Ishikawa (cell line): ENCODE measurements around the gene GPANK1.

ENCODE experiments used
- CEBPB ChIP-seq: IDR thresholded peaks from 2 replicates; pipeline ENCODE4 v1.6.1; 2012
- CREB1 ChIP-seq: IDR thresholded peaks from 2 replicates; pipeline ENCODE4 v1.6.1; 2012; ENCODE audit warnings: low read depth
- EGR1 ChIP-seq: IDR thresholded peaks from 2 replicates; pipeline ENCODE4 v1.6.1; 2012
- EP300 ChIP-seq: IDR thresholded peaks from 2 replicates; pipeline ENCODE4 v1.6.1; 2012; ENCODE audit warnings: borderline replicate concordance
- FOXM1 ChIP-seq: IDR thresholded peaks from 2 replicates; pipeline ENCODE4 v1.6.1; 2012; ENCODE audit warnings: low read depth, borderline replicate concordance
- NFIC ChIP-seq: IDR thresholded peaks from 2 replicates; pipeline ENCODE4 v1.6.1; 2012
- RAD21 ChIP-seq: IDR thresholded peaks from 2 replicates; pipeline ENCODE4 v1.6.1; 2012; ENCODE audit warnings: low read depth
- TAF1 ChIP-seq: IDR thresholded peaks from 2 replicates; pipeline ENCODE4 v1.6.1; 2012; ENCODE audit warnings: low read depth, mild to moderate bottlenecking
- TCF12 ChIP-seq: IDR thresholded peaks from 2 replicates; pipeline ENCODE4 v1.6.1; 2012; ENCODE audit warnings: low read depth
- TEAD4 ChIP-seq: IDR thresholded peaks from 2 replicates; pipeline ENCODE4 v1.6.1; 2012
- YY1 ChIP-seq: IDR thresholded peaks from 2 replicates; pipeline ENCODE4 v1.6.1; 2012; ENCODE audit warnings: low read depth

- TF ChIP-seq EP300 = no peak
- TF ChIP-seq NFIC = no peak
- no peak for TF ChIP-seq YY1
- no peak for TF ChIP-seq CEBPB
- no peak for TF ChIP-seq FOXM1
- TF ChIP-seq TEAD4 = no peak
- no peak for TF ChIP-seq RAD21
- TF ChIP-seq TCF12 = no peak
- no peak for TF ChIP-seq TAF1
- TF ChIP-seq CREB1 = no peak
- TF ChIP-seq EGR1 = no peak
Observed at GRCh38 chr6:31677955-31678354, 13.2 kb upstream of the GPANK1 start.
